Measurements from ENCODE around the gene CDCP1.

The CDCP1 gene

GRCh38 chr3:45051685-45052084, 94.5 kb downstream of the CDCP1 start:
- ChIA-PET CTCF (interaction anchor here (1.3 to 10.8 kb wide), 2 partner anchors 11 to 21 kb away, joined by 4 to 125 read pairs; no protein-coding TSS in a partner anchor), POLR2A (interaction anchor here (0.6 kb wide), 1 partner anchor 8 kb away, joined by 3 read pairs; no protein-coding TSS in a partner anchor)
- no peak for DNase-seq (ENCODE audit: extremely low spot score)
- TF ChIP-seq, protein P1, sequence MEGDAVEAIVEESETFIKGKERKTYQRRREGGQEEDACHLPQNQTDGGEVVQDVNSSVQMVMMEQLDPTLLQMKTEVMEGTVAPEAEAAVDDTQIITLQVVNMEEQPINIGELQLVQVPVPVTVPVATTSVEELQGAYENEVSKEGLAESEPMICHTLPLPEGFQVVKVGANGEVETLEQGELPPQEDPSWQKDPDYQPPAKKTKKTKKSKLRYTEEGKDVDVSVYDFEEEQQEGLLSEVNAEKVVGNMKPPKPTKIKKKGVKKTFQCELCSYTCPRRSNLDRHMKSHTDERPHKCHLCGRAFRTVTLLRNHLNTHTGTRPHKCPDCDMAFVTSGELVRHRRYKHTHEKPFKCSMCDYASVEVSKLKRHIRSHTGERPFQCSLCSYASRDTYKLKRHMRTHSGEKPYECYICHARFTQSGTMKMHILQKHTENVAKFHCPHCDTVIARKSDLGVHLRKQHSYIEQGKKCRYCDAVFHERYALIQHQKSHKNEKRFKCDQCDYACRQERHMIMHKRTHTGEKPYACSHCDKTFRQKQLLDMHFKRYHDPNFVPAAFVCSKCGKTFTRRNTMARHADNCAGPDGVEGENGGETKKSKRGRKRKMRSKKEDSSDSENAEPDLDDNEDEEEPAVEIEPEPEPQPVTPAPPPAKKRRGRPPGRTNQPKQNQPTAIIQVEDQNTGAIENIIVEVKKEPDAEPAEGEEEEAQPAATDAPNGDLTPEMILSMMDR (IDR thresholded peaks at IDR 0.05; ENCODE audit: control extremely low read depth, extremely low read depth, low read depth, missing control alignments) = no peak

GRCh38 chr3:45049807-45050206, 96.4 kb downstream of the CDCP1 start:
- CTCF ChIA-PET = interaction anchor here (10.8 kb wide), 1 partner anchor 9 kb away, joined by 125 read pairs; no protein-coding TSS in a partner anchor
- POLR2A ChIA-PET = no interaction called here
- TF ChIP-seq, protein P1 (IDR thresholded peaks at IDR 0.05; ENCODE audit: control extremely low read depth, extremely low read depth, low read depth, missing control alignments) = no peak
- DNase-seq (ENCODE audit: extremely low spot score) = no peak

- POLR2A ChIA-PET = no interaction called here
- CTCF ChIA-PET = interaction anchor here (1.7 to 13.1 kb wide), 3 partner anchors 7 to 160 kb away, joined by 7 to 149 read pairs (median 125); no protein-coding TSS in a partner anchor
- TF ChIP-seq, protein P1 (IDR thresholded peaks at IDR 0.05; ENCODE audit: control extremely low read depth, extremely low read depth, low read depth, missing control alignments) = no peak
- no peak for DNase-seq (ENCODE audit: extremely low spot score)
These were observed 97.9 kb downstream of the CDCP1 start for GRCh38 chr3:45048244-45048643.

GRCh38 chr3:45043728-45044299, 102.4 kb downstream of the CDCP1 start:
- DNase-seq (ENCODE audit: extremely low spot score) = no peak
- CTCF ChIA-PET = interaction anchor here (1.2 to 13.1 kb wide), 4 partner anchors 10 to 616 kb away, joined by 3 to 149 read pairs (median 86); partner anchors contain the start of gene CLEC3B
- TF ChIP-seq, protein P1 (IDR thresholded peaks at IDR 0.05; ENCODE audit: control extremely low read depth, extremely low read depth, low read depth, missing control alignments) = no peak
- POLR2A ChIA-PET = interaction anchor here (0.6 kb wide), 1 partner anchor 1605 kb away, joined by 3 read pairs; no protein-coding TSS in a partner anchor

DNA sequence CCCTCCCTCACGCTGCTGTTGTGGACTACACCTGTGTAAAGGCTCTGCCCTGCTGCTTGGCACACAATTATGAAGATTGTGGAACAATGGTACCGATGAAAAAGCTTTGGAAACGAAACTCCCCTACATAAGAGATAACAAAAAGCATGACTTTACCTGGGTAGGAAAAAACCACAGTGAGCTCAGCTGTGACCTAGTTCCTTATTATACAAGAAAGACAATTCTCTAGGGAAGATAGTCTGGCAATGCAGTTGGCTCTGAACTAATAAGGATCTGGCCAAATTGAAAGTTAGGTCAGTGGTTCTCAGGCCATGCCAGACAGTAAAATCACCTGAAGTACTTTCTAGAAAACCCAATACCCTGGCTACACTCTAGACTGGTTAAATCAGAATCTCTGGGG, 104.0 kb downstream of the CDCP1 start:
- DNase-seq (ENCODE audit: extremely low spot score) = no peak
- CTCF ChIA-PET = interaction anchor here (1.0 to 13.1 kb wide), 21 partner anchors 11 to 1328 kb away, joined by 3 to 149 read pairs (median 4); partner anchors contain the start of gene CLEC3B
- TF ChIP-seq, protein P1 (IDR thresholded peaks at IDR 0.05; ENCODE audit: control extremely low read depth, extremely low read depth, low read depth, missing control alignments) = no peak
- POLR2A ChIA-PET = no interaction called here

- TF ChIP-seq, protein P1 (IDR thresholded peaks at IDR 0.05; ENCODE audit: control extremely low read depth, extremely low read depth, low read depth, missing control alignments) = no peak
- POLR2A ChIA-PET = no interaction called here
- DNase-seq (ENCODE audit: extremely low spot score) = no peak
- CTCF ChIA-PET = interaction anchor here (0.9 to 13.1 kb wide), 24 partner anchors 12 to 1328 kb away, joined by 3 to 149 read pairs (median 4); partner anchors contain the start of gene CLEC3B
These were observed 104.5 kb downstream of the CDCP1 start for GRCh38 chr3:45041666-45042065.
